ENCODE measurements around the gene GSX1. TPM values are rescaled to one million over a fixed set of nuclear protein-coding genes. Genes with fewer than 3 reads are reported as not detected.
"Not testable (repeated sequence)": the region's sequence is repeated elsewhere in the genome, so short reads cannot be mapped to it uniquely, and the experiment has no call there.

GSX1 gene
- total and polyA plus RNA-seq, 9 donors, result not detected

- DNase-seq, result no peak
- Histone ChIP-seq H3K27me3 (no peaks in the 10 kb centered on the region), H3K27ac (no peak overlapping the region), H3K4me3 (no peak overlapping the region), H3K36me3 (no peaks in the 10 kb centered on the region), H3K4me1 (ENCODE audit: insufficient read depth) (no peaks in the 10 kb centered on the region), H3K9me3 (no peaks in the 10 kb centered on the region)
- intact Hi-C loops (cut with DNase I), result no loop called here
- 68 to 72% (median 71%) methylated on average over 9 of the region's 9 CpGs for WGBS, 3 donors
- TF ChIP-seq CTCF (IDR thresholded peaks at IDR 0.05) (no peak), POLR2A (IDR thresholded peaks at IDR 0.05) (no peak), EP300 (IDR thresholded peaks at IDR 0.05) (no peak)
These were observed 21.5 kb downstream of the GSX1 start for GRCh38 chr13:27813826-27814225.

GRCh38 chr13:27817832-27818231, 25.5 kb downstream of the GSX1 start:
- intact Hi-C loops (cut with DNase I); H3K27me3 ChIP-seq; H3K27ac ChIP-seq; H3K36me3 ChIP-seq; DNase-seq; H3K4me1 ChIP-seq (ENCODE audit: insufficient read depth); H3K9me3 ChIP-seq; H3K4me3 ChIP-seq: not testable (repeated sequence)
- 70 to 82% (median 72%) methylated on average over 2 of the region's 2 CpGs for WGBS, 3 donors

GRCh38 chr13:27820524-27821482, 28.5 kb downstream of the GSX1 start:
- H3K4me1 ChIP-seq (ENCODE audit: insufficient read depth), result no peaks in the 10 kb centered on the region
- H3K9me3 ChIP-seq, result no peaks in the 10 kb centered on the region
- 1% methylated on average over 46 of the region's 46 CpGs for WGBS, 3 donors
- no peak for TF ChIP-seq CTCF (IDR thresholded peaks at IDR 0.05)
- TF ChIP-seq EP300 (IDR thresholded peaks at IDR 0.05), result no peak
- TF ChIP-seq POLR2A (IDR thresholded peaks at IDR 0.05), result no peak
- H3K36me3 ChIP-seq, result no peaks in the 10 kb centered on the region
- no peak overlapping the region for H3K4me3 ChIP-seq
- intact Hi-C loops (cut with DNase I), result loop anchor here (5.0 to 10.0 kb wide), 9 partner anchors 134 to 876 kb away; partner anchors contain the start of gene URAD (in 1 of the 4)
- DNase-seq, result no peak
- H3K27ac ChIP-seq, result no peak overlapping the region
- no peaks in the 10 kb centered on the region for H3K27me3 ChIP-seq

GRCh38 chr13:27821566-27821965, 29.3 kb downstream of the GSX1 start:
- no peaks in the 10 kb centered on the region for H3K36me3 ChIP-seq
- no peaks in the 10 kb centered on the region for H3K4me1 ChIP-seq (ENCODE audit: insufficient read depth)
- no peak overlapping the region for H3K4me3 ChIP-seq
- no peak for DNase-seq
- WGBS, 3 donors, result 0 to 1% (median 1%) methylated on average over 12 of the region's 12 CpGs
- no peaks in the 10 kb centered on the region for H3K9me3 ChIP-seq
- H3K27ac ChIP-seq, result no peak overlapping the region
- intact Hi-C loops (cut with DNase I), result loop anchor here (5.0 to 10.0 kb wide), 9 partner anchors 133 to 877 kb away; partner anchors contain the start of gene URAD (in 1 of the 4)
- TF ChIP-seq EP300 (IDR thresholded peaks at IDR 0.05) (no peak), CTCF (IDR thresholded peaks at IDR 0.05) (no peak)
- H3K27me3 ChIP-seq, result no peaks in the 10 kb centered on the region
